CD14-positive monocyte (primary cell): ENCODE data around the gene GABRG3. TPM values are rescaled to one million over a fixed set of nuclear protein-coding genes. Genes with fewer than 3 reads are reported as not detected.

Experiments
- DNase-seq, 3 donors: peaks; one replicate each; pipeline ENCODE4 v3.0.0-alpha.2; 2011 to 2022
- H2AFZ ChIP-seq: 2 replicates; pipeline ENCODE4 v1.6.0; 2012; ENCODE audit warnings: mild to moderate bottlenecking, low read depth, low read length, inconsistent platforms; ENCODE audit not compliant: insufficient read depth, poor library complexity, severe bottlenecking
- H3K27ac ChIP-seq, 2 donors: 1 replicate in 1 of 2; 2 replicates in 1 of 2; pipeline ENCODE4 v1.5.1; 2012 to 2013; ENCODE audit warnings: low read length in 2 of 2, control low read depth in 1 of 2, inconsistent platforms in 1 of 2, low read depth in 1 of 2, mild to moderate bottlenecking in 1 of 2
- H3K27me3 ChIP-seq, 2 donors: one replicate each; pipeline versions ENCODE4 v1.6.0 to v1.6.1; 2011 to 2013; ENCODE audit warnings: low read length in 2 of 2; ENCODE audit not compliant: control insufficient read depth in 2 of 2, insufficient read depth in 2 of 2
- H3K36me3 ChIP-seq, 2 donors: replicated peaks in 1 of 2; 1 replicate in 1 of 2; 2 replicates in 1 of 2; pipeline versions ENCODE4 v1.5.1 to v1.6.1; 2012 to 2013; ENCODE audit warnings: low read length in 2 of 2, control low read depth in 1 of 2, inconsistent platforms in 1 of 2, mild to moderate bottlenecking in 1 of 2; ENCODE audit not compliant: insufficient read depth in 2 of 2, control insufficient read depth in 1 of 2
- H3K4me1 ChIP-seq, 2 donors: 1 replicate in 1 of 2; 2 replicates in 1 of 2; pipeline versions ENCODE4 v1.5.1 to v1.6.1; 2012 to 2013; ENCODE audit warnings: low read length in 2 of 2, control low read depth in 1 of 2, inconsistent platforms in 1 of 2, mild to moderate bottlenecking in 1 of 2, moderate library complexity in 1 of 2; ENCODE audit not compliant: insufficient read depth in 2 of 2, control insufficient read depth in 1 of 2
- H3K4me2 ChIP-seq: replicated peaks from 2 replicates; pipeline ENCODE3; 2012; ENCODE audit warnings: low read length, moderate library complexity, mild to moderate bottlenecking; ENCODE audit not compliant: poor library complexity, severe bottlenecking; ENCODE audit errors: extremely low read depth
- H3K4me3 ChIP-seq, 3 experiments: fragments of 200-600 bp in 1 of 3; sonication (generic) in 1 of 3; replicated peaks in 1 of 3; 1 replicate in 2 of 3; 2 replicates in 1 of 3; pipeline ENCODE4 v1.5.1; 2011 to 2013; ENCODE audit warnings: low read length in 3 of 3, mild to moderate bottlenecking in 3 of 3, control low read depth in 2 of 3, low read depth in 2 of 3, inconsistent platforms in 1 of 3, moderate library complexity in 1 of 3
- H3K79me2 ChIP-seq: 2 replicates; pipeline ENCODE4 v1.6.0; 2012; ENCODE audit warnings: mild to moderate bottlenecking, control low read depth, inconsistent platforms, low read length, moderate library complexity; ENCODE audit not compliant: insufficient read depth
- H3K9ac ChIP-seq: 2 replicates; pipeline ENCODE4 v1.6.0; 2017; ENCODE audit warnings: low read length, mild to moderate bottlenecking; ENCODE audit not compliant: insufficient read depth, poor library complexity, severe bottlenecking
- H3K9me3 ChIP-seq, 2 donors: replicated peaks in 1 of 2; 1 replicate in 1 of 2; 2 replicates in 1 of 2; pipeline versions ENCODE4 v1.5.1 to v1.6.1; 2012 to 2013; ENCODE audit warnings: low read length in 2 of 2, control low read depth in 1 of 2; ENCODE audit not compliant: control insufficient read depth in 1 of 2, insufficient read depth in 1 of 2
- H4K20me1 ChIP-seq: 2 replicates; pipeline ENCODE4 v1.6.0; 2012; ENCODE audit warnings: mild to moderate bottlenecking, low read length, control low read depth, moderate library complexity; ENCODE audit not compliant: insufficient read depth
- H3K27ac Mint-ChIP-seq, 7 donors: one replicate each; pipeline ENCODE4 v1.8.0; 2020; ENCODE audit warnings: mild to moderate bottlenecking in 7 of 7, mixed read lengths in 7 of 7, moderate library complexity in 6 of 7, inconsistent platforms in 2 of 7
- H3K27me3 Mint-ChIP-seq, 3 donors: one replicate each; pipeline ENCODE4 v1.8.0; 2021 to 2022; ENCODE audit warnings: low read depth in 3 of 3, mild to moderate bottlenecking in 3 of 3, mixed read lengths in 3 of 3, moderate library complexity in 3 of 3, inconsistent platforms in 1 of 3
- H3K36me3 Mint-ChIP-seq, 2 donors: one replicate each; pipeline ENCODE4 v1.8.0; 2020; ENCODE audit warnings: mixed read lengths in 2 of 2, inconsistent platforms in 1 of 2, mild to moderate bottlenecking in 1 of 2
- H3K4me1 Mint-ChIP-seq: one replicate; pipeline ENCODE4 v1.8.0; 2020; ENCODE audit warnings: mild to moderate bottlenecking, mixed read lengths
- H3K4me3 Mint-ChIP-seq, 2 donors: one replicate each; pipeline ENCODE4 v1.8.0; 2020; ENCODE audit warnings: mild to moderate bottlenecking in 2 of 2, mixed read lengths in 2 of 2, moderate library complexity in 1 of 2
- H3K9me3 Mint-ChIP-seq, 7 donors: one replicate each; pipeline ENCODE4 v1.8.0; 2020 to 2022; ENCODE audit warnings: mixed read lengths in 7 of 7, mild to moderate bottlenecking in 6 of 7, moderate library complexity in 6 of 7, inconsistent platforms in 2 of 7
- CTCF ChIP-seq: fragments of 200-600 bp; IDR thresholded peaks from one replicate; pipeline ENCODE4 v1.8.0; 2022; ENCODE audit warnings: antibody characterized with exemption, mild to moderate bottlenecking
- WGBS: methylation state at CpG from one replicate; pipeline ENCODE4 v1.1.5; 2013; ENCODE audit warnings: missing lambda C conversion rate; ENCODE audit not compliant: insufficient coverage; 5-methylcytosine and 5-hydroxymethylcytosine counted together
- intact Hi-C, 2 donors: fragments of 100-400 bp; cut with micrococcal nuclease; formaldehyde crosslinking; loops; one replicate each; pipeline versions ENCODE4 v1.15.0 to v1.15.1; 2023
- polyA plus RNA-seq, 3 donors: library from polyadenylated mRNA; depleted of rRNA in 1 of 3; unstranded in 2 of 3; stranded (reverse) in 1 of 3; fragments of 300-500 nt in 2 of 3; fragments of >200 nt in 1 of 3; fragmentation: Illumina TruSeq in 2 of 3; gene quantifications; 1 replicate in 2 of 3; 2 replicates in 1 of 3; pipeline ENCODE4 v1.2.3, GENCODE V29; 2012 to 2021

GABRG3 gene
- polyA plus RNA-seq, 3 donors = not detected

GRCh38 chr15:27495963-27496459 is 525.0 kb downstream of the GABRG3 start:
- no peaks in the 10 kb centered on the region for H3K36me3 Mint-ChIP-seq
- Histone ChIP-seq H3K27me3 (no peaks in the 10 kb centered on the region), H3K27ac (no peak overlapping the region), H3K9ac (no peak overlapping the region), H3K4me1 (no peaks in the 10 kb centered on the region), H3K4me2 (no peak overlapping the region), H3K9me3 (peaks cover 29 to 38% of the 10 kb centered on the region in 2 donors), H3K79me2 (no peaks in the 10 kb centered on the region), H3K4me3 (no peak overlapping the region), H4K20me1 (no peaks in the 10 kb centered on the region), H3K36me3 (no peaks in the 10 kb centered on the region), H2AFZ (no peak overlapping the region)
- TF ChIP-seq CTCF = no peak
- peaks cover 0 to 4% (median 0%) of the 10 kb centered on the region in 3 donors for H3K27me3 Mint-ChIP-seq
- no peak for DNase-seq
- no peak overlapping the region for H3K27ac Mint-ChIP-seq
- WGBS = 87% methylated on average over 3 of the region's 3 CpGs
- intact Hi-C loops = no loop called here
- H3K9me3 Mint-ChIP-seq = peaks cover 2 to 17% (median 9%) of the 10 kb centered on the region in 7 donors
- H3K4me3 Mint-ChIP-seq = no peak overlapping the region
- H3K4me1 Mint-ChIP-seq = no peaks in the 10 kb centered on the region

- no peak overlapping the region for H3K4me3 Mint-ChIP-seq
- H3K27me3 ChIP-seq = no peaks in the 10 kb centered on the region
- H3K27ac ChIP-seq = no peak overlapping the region
- peaks cover 32 to 34% of the 10 kb centered on the region in 2 donors for H3K9me3 ChIP-seq
- no peaks in the 10 kb centered on the region for H3K36me3 Mint-ChIP-seq
- H3K27me3 Mint-ChIP-seq = peaks cover 0 to 4% (median 0%) of the 10 kb centered on the region in 3 donors
- no peaks in the 10 kb centered on the region for H3K4me1 ChIP-seq
- H3K4me3 ChIP-seq = no peak overlapping the region
- no peak for TF ChIP-seq CTCF
- H3K36me3 ChIP-seq = no peaks in the 10 kb centered on the region
- 92% methylated on average over 3 of the region's 10 CpGs for WGBS
- H3K9me3 Mint-ChIP-seq = peaks cover 5 to 28% (median 13%) of the 10 kb centered on the region in 7 donors
- H4K20me1 ChIP-seq = no peaks in the 10 kb centered on the region
- intact Hi-C loops = no loop called here
- H3K4me2 ChIP-seq = no peak overlapping the region
- no peaks in the 10 kb centered on the region for H3K79me2 ChIP-seq
- no peak overlapping the region for H2AFZ ChIP-seq
- H3K27ac Mint-ChIP-seq = no peak overlapping the region
- H3K4me1 Mint-ChIP-seq = no peaks in the 10 kb centered on the region
- no peak overlapping the region for H3K9ac ChIP-seq
- DNase-seq = no peak
Measured at GRCh38 chr15:27498700-27499099, 527.7 kb downstream of the GABRG3 start.
